Measurements from ENCODE around the gene C1orf21.

GRCh38 chr1:184569106-184569505 is 182.3 kb downstream of the C1orf21 start:
- no peak for TF ChIP-seq CTCF (IDR thresholded peaks at IDR 0.05)
- no peak for TF ChIP-seq POLR2A (IDR thresholded peaks at IDR 0.05)
